ENCODE data around the gene TSPAN17. TPM values are rescaled to one million over a fixed set of nuclear protein-coding genes. Genes with fewer than 3 reads are reported as not detected.
A peak's percentile ranks its signal among the peaks of the same experiment; 100 is the strongest.

TSPAN17 gene
- total RNA-seq, 2 donors from 2014 or later = 17.6 to 38.1 TPM

DNA sequence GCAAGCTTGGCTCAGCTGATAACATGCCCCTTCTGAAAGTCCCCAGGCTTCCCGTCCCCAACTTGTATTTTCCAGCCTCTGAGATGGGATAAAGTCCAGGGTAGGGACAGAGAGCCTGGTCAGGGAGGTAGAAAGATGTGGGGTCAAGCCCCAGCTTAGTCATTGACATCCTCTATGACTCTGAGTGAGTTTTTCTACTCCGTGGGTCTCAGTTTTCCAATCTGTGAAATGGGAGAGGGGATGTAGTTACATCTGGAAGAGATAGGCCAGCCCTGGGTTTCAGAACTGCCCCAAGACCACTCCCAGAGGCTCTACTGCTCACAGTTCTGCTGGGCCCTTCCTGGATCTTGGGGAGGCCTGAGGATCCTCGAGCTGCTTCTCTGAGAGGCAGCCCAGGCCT, 40.4 kb upstream of the TSPAN17 start:
- H3K9me3 ChIP-seq = no peaks in the 10 kb centered on the region
- no peaks in the 10 kb centered on the region for H3K36me3 ChIP-seq
- intact Hi-C loops (cut with DNase I) = no loop called here
- no peaks in the 10 kb centered on the region for H3K27me3 ChIP-seq (replicated peaks; ENCODE audit: insufficient read depth)
- WGBS = 82% methylated on average over 3 of the region's 3 CpGs
- H3K27ac ChIP-seq = no peak overlapping the region
- H3K4me1 ChIP-seq (replicated peaks) = no peaks in the 10 kb centered on the region
- no peak for TF ChIP-seq POLR2A (IDR thresholded peaks at IDR 0.05)
- no peak for TF ChIP-seq POLR2AphosphoS5 (IDR thresholded peaks at IDR 0.05)
- TF ChIP-seq, protein P1, sequence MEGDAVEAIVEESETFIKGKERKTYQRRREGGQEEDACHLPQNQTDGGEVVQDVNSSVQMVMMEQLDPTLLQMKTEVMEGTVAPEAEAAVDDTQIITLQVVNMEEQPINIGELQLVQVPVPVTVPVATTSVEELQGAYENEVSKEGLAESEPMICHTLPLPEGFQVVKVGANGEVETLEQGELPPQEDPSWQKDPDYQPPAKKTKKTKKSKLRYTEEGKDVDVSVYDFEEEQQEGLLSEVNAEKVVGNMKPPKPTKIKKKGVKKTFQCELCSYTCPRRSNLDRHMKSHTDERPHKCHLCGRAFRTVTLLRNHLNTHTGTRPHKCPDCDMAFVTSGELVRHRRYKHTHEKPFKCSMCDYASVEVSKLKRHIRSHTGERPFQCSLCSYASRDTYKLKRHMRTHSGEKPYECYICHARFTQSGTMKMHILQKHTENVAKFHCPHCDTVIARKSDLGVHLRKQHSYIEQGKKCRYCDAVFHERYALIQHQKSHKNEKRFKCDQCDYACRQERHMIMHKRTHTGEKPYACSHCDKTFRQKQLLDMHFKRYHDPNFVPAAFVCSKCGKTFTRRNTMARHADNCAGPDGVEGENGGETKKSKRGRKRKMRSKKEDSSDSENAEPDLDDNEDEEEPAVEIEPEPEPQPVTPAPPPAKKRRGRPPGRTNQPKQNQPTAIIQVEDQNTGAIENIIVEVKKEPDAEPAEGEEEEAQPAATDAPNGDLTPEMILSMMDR (IDR thresholded peaks at IDR 0.05) = no peak
- H3K4me3 ChIP-seq = no peak overlapping the region
- no peak for DNase-seq (ENCODE audit: low spot score)

DNA sequence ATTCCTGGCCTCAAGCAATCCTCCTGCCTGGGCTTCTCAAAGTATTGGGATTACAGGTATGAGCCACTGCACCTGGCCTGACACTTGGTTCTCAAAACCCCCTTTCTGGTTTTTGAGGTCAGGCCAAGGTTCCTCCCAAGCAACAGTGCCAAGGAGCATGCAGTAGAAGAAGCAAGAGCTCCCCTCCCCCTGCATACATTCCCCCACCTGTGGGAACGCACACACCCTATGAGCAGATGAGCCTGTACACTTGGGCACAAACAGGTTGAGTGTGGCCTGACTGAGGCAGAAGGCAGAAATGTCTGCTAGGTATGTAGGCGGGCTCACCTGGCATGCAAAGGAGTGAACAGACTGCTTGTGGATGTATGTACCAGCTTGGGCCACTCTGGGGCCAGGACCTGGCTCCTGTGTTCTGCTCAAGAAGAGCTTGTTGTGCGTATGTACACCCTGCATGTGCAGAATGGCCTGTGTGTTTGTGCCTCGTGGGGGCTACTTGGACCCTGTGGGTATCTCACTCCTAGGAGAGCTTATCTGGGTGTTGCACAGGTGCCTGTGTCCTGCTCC, 39.1 kb upstream of the TSPAN17 start:
- WGBS = 90% methylated on average over 4 of the region's 4 CpGs
- H3K9me3 ChIP-seq = no peaks in the 10 kb centered on the region
- no peaks in the 10 kb centered on the region for H3K4me1 ChIP-seq (replicated peaks)
- no peaks in the 10 kb centered on the region for H3K27me3 ChIP-seq (replicated peaks; ENCODE audit: insufficient read depth)
- no peak overlapping the region for H3K27ac ChIP-seq
- TF ChIP-seq POLR2A (IDR thresholded peaks at IDR 0.05) (no peak), POLR2AphosphoS5 (IDR thresholded peaks at IDR 0.05) (no peak)
- TF ChIP-seq, protein P1 (IDR thresholded peaks at IDR 0.05) = no peak
- DNase-seq (ENCODE audit: low spot score) = no peak
- intact Hi-C loops (cut with DNase I) = no loop called here
- H3K36me3 ChIP-seq = no peaks in the 10 kb centered on the region
- H3K4me3 ChIP-seq = no peak overlapping the region

DNA sequence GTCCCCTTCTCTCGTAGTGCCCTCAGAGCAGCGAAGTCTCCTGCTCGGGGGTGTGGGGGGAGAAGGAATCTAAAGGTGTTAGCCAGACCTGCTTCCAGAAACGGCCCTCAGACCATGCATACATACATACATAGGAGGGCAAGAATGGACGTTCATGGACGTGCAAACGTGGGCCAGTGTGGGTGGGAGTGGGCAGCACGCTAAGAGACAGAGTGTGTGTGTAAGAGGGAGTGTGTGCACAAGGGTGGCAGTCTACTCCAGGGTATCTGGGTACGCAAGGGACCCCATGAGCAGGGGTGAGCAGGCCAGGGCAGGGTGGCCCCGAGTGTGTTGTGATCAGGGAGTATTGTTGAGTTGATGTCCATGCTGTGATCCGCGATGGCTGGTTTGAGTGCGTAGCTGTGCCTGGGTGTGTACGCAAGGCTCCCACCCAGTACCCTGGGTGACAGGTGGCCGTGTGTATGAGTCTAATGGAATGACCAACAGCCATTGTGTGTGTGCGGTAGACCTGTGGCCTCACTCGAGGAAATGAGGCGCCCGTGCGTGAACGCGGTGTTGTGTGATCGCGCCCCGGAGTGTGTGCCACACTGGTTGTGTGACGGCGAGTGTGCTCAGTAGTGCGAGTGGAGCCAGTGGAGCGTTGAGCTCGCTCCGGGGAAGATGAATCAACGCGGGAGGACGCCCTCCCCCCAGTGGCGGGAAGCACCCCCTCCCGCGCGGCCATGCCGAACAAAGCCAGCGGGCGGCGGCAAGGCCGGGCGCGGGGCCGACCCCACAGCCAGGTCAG, 38.2 kb upstream of the TSPAN17 start:
- 45% methylated on average over 27 of the region's 46 CpGs for whole genome bisulfite sequencing
- Histone ChIP-seq H3K27me3 (replicated peaks; ENCODE audit: insufficient read depth) (no peaks in the 10 kb centered on the region), H3K27ac (no peak overlapping the region), H3K9me3 (no peaks in the 10 kb centered on the region), H3K36me3 (no peaks in the 10 kb centered on the region), H3K4me3 (peak overlapping the region; percentile 37 to 55), H3K4me1 (replicated peaks) (no peaks in the 10 kb centered on the region)
- TF ChIP-seq POLR2AphosphoS5 (IDR thresholded peaks at IDR 0.05) (no peak), POLR2A (IDR thresholded peaks at IDR 0.05) (no peak)
- TF ChIP-seq, protein P1 (IDR thresholded peaks at IDR 0.05) = no peak
- DNase-seq (ENCODE audit: low spot score) = no peak
- intact Hi-C loops (cut with DNase I) = no loop called here

DNA sequence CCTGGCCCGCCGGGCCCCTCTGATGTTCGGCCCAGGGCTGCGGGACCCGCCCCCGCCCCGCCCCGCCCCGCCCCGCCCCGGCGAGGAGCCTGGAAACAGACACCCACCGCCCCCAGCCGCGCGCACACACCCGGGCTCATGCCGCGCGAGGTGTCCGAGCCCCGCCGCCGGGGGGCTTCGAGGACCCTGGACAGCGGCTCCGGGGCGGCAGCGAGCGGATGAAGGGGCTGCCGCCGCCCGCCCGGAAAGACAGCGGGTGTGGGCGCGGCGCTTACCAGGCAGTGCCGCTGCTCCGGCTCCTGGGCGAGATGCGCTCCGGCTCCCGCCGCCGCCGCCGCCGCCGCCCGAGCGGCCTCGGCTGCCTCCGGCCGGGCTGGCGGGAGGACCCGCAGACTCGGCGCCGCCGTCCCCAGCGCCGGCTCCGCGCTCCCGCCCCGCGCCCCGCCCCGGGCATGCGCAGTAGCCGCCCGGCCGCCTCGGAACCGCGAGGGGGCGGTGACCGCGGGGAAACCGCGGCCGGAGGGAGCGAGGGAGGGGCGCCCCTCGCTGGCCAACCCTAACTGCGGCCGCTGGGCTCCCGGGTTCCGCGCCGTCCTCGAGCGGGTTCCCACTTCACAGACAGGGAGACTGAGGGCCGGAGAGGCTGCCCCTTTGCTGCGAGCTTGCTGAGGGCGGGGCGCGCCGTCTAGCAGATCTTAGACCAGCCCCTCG, 37.4 kb upstream of the TSPAN17 start, which contains the start of gene GPRIN1:
Gene GPRIN1, minus strand, starts transcription at position 433 of the 711 bp plus-strand sequence. CDS start 10,322 bp downstream, outside the sequence.
- DNase-seq (ENCODE audit: low spot score) = no peak
- Histone ChIP-seq H3K9me3 (no peaks in the 10 kb centered on the region), H3K36me3 (no peaks in the 10 kb centered on the region), H3K27ac (no peak within 1 kb of the TSS), H3K4me3 (peak within 1 kb of the TSS; percentile 37 to 55), H3K4me1 (replicated peaks) (no peaks in the 10 kb centered on the region), H3K27me3 (replicated peaks; ENCODE audit: insufficient read depth) (no peaks in the 10 kb centered on the region)
- intact Hi-C loops (cut with DNase I) = no loop called here
- TF ChIP-seq POLR2AphosphoS5 (IDR thresholded peaks at IDR 0.05) = no peak
- TF ChIP-seq, protein P1 (IDR thresholded peaks at IDR 0.05) = peak in 2 of 4 experiments; percentile 16 to 30
- 1% methylated on average over 74 of the region's 101 CpGs for WGBS
